HG02642 (cell line): ENCODE measurements around the gene VGLL2.
A peak's percentile ranks its signal among the peaks of the same experiment; 100 is the strongest.
"Not testable (repeated sequence)": the region's sequence is repeated elsewhere in the genome, so short reads cannot be mapped to it uniquely, and the experiment has no call there.

Experiments used
- ATAC-seq: cut with Tn5 transposase; IDR thresholded peaks from one replicate; pipeline ENCODE4 v1.9.1; 2021; ENCODE audit warnings: mild to moderate bottlenecking; ENCODE audit not compliant: unreplicated experiment, poor library complexity

The VGLL2 gene, protein sequence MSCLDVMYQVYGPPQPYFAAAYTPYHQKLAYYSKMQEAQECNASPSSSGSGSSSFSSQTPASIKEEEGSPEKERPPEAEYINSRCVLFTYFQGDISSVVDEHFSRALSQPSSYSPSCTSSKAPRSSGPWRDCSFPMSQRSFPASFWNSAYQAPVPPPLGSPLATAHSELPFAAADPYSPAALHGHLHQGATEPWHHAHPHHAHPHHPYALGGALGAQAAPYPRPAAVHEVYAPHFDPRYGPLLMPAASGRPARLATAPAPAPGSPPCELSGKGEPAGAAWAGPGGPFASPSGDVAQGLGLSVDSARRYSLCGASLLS

DNA sequence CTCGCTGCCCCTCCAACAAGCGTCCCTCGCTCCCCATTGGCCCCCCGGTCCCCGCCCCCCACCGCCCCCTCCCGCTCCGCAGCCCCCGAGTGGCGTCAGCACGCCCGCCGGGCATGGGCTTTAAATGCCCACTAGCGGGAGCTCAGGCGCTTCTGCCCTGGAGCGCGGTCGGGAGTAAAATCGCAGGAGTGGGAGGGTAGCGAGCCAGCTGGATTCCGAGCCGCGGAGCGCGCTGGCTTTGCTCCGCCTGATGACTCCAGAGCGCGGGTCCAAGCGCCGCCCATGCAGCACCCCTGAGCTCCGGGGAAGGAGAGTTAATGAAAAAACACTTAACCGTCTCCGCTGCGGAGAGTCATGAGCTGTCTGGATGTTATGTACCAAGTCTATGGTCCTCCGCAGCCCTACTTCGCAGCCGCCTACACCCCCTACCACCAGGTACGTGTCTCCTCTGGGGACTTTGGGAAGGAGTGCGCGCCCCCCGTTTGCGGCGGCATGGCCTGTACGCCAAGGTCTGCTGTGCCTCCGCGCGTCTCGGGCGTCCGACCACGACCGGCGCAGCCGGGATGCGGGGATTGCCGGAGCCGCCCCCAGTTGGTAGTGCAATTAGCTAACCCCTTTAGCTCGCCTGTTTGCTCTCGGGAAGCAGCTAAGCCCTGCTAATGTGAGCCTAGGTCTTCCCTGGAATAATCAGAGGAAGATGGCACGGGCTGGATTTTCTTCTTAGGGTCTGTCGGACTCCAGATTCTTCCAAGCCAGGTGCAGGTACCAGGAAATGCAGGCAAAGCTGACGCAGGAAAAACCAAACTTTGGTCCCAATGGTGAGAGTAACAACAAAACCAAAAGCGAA lies at the start of gene VGLL2:
Gene VGLL2 (plus strand): TSS at position 149 of the 847 bp plus-strand sequence. CDS start 206 bp downstream, at position 355.
- ATAC-seq, result peak; percentile 30

DNA sequence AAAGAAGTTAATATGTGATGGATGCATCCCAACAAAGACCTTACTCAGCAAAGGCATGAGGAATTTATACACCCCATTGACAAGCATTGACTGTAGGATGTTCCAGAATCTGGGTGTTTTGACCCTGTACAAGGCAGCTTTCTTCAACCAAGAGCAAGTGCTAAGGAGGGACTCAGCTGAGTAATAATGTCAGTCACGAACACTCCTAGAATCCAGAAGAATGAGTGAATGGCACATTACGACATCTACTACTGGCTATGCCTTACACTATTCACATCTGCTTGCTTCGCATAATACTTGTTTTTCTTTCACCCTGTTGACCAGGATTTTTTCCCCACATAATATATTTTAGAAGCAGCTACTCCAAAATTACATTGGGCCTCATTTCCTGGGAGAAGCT lies 42.5 kb upstream of the VGLL2 start:
- ATAC-seq, result no peak

DNA sequence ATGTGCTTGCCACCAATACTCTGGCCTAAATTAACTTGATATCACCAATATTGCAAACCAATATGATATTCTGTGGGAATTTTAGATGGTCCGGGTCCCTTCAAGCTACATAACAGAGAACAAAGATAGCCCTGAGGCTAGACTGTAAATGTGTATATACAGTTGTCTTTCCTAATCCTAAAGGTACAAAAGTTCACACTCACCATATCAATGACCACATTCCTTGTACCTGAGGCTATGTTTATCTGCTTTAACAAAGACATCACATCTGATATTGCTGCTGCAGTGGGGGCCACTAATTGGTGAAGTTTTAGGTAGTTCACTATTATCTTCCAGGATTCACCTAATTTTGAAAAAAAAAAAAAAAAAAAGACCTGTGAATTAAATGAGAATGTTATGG lies 38.6 kb upstream of the VGLL2 start:
- no peak for ATAC-seq

DNA sequence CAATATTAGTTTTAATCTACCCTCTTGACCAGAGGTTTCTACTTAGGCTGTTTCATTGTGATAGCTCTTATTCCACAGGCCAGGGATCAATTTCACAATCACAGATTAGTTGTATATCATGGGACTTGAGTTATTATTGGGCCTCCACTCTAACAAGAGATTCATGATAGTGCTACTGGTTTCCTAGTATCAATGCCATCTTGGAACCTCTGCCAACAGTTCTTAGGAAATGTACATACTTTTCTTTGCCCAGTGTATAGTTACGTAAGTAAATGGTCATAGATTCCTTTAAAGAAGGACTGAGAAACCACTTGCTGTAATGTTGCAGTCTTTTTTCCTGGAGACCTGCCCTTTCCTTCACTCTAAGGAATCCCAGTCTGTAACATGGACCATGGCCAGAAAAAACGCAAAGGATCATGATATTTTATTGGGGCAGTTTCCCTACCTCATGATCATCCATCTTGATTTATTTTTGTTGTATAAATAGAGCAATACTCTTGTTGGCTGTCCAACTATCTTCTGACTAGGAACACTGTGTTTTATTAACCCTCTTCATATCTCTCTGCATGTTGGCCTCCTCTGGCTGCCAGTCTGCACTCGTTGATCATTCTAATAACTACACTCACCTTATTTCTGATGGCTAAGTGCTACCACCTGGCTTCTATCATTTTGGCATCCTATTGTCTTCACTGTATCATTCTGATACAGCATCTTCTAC lies 38.0 kb upstream of the VGLL2 start:
- ATAC-seq, result no peak

DNA sequence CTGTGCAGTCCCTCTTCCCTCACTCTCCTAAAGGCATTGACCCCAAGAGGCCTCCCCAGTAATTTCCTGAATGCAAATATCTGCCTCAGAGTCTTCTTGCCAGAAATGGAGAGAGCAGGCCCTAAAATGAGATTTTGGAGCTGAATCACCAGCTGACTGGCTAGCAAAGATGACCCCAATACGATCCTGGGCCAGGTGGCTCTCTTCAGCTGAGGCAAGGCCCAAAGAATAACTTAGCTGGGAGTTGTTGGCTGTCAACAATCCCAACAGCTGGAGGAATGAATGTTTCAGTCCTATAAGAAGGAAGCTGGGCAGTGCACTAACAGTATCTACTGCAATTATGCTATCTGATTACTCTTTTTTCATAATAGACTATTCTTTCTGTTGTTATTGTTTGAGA lies 37.2 kb upstream of the VGLL2 start:
- no peak for ATAC-seq

DNA sequence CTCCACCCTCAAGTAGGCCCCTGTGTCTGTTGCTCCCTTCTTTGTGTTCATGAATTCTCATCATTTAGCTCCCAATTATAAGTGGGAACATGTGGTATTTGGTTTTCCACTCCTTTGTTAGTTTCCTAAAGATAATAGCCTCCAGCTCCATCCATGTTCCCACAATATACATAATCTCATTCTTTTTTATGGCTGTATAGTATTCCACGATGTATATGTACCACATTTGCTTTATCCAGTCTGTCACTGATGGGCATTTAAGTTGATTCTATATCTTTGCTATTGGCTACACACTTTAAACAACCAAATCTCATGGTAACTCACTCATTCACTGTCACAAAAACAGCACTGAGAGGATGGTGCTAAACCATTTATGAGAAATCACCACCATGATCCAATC lies 35.5 kb upstream of the VGLL2 start:
- ATAC-seq, result no peak

DNA sequence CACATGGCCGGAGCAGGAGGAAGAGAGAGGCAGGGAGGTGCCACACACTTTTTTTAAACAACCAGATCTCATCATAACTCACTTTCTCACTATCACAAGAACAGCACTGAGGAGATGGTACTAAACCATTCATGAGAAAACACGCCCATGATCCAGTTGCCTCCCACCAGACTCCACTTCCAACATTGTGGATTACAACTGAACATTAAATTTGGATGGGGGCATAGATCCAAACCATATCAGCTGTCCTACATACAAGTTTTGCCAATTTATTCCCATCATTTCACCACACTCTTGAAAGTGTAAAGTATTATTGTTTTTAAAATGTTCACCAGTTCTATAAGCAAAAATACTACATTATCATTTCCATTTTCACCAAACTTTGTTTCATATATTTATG lies 33.9 kb upstream of the VGLL2 start:
- ATAC-seq, result no peak

DNA sequence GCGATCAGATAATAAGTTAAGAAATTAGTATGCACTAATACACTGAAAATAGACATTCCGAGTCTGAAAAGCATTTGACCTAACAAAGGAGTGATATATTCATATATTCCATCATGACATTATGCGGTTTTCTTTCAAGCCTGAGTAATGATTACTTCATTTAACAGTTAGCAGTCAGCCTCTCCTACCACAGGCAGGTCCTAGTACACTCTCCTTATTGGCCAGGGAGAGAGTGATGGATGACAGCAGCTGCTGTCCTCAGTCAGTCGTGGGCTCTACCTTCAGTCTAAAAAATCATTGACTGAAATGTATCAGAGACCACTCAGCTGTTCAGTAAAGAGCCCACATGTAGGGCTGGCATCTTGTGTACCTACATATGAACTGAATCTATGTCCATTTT lies 33.2 kb upstream of the VGLL2 start:
- no peak for ATAC-seq

DNA sequence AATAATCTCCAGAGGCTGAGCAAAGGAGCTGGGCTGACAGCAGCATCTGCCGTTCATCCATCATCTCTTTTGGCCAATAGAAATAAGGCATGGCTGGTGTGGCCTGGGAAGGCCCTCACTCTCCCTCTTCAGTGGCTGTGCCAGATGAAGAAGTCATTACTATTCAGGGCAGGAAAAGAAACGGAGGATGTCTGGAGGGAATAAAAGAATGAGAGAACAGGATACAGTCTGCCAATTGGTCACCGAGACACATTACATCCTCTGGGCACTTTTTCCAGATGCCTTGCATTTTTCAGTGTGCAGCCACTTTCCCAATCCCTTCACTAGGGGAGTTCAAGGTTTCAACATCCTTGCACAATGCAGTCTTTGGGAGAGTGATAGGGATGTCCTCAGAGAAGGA lies 32.2 kb upstream of the VGLL2 start:
- ATAC-seq, result no peak

DNA sequence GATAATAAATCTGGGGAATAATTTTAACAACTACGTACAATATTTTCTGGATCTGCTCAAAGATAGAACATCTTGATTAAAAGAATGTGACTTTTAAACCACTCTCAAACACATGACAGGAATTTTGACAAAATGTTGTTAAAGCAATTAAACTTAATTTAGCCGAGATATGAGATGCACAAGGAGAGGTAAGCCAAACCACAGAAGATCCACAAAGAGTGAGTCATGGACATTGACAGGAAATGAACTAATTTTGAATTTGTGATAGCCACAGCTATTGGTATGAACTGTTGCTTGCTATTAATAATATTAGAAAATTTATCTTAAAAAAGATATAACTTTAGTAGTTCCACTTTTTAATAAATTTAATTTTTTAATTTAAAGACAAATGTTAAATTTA lies 27.8 kb upstream of the VGLL2 start:
- no peak for ATAC-seq

DNA sequence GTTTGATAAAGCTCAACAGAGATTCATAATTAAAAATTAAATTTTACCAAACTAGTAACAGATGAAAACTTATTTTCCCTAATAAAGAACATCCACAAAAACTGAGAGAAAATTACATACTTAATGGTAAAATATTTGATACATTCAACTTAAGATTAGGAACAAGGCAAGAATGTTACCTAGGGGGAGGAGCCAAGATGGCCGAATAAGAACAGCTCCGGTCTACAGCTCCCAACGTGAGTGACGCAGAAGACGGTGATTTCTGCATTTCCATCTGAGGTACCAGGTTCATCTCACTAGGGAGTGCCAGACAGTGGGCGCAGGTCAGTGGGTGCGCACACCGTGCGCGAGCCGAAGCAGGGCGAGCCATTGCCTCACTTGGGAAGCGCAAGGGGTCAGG lies 20.8 kb upstream of the VGLL2 start:
- ATAC-seq, result not testable (repeated sequence)

DNA sequence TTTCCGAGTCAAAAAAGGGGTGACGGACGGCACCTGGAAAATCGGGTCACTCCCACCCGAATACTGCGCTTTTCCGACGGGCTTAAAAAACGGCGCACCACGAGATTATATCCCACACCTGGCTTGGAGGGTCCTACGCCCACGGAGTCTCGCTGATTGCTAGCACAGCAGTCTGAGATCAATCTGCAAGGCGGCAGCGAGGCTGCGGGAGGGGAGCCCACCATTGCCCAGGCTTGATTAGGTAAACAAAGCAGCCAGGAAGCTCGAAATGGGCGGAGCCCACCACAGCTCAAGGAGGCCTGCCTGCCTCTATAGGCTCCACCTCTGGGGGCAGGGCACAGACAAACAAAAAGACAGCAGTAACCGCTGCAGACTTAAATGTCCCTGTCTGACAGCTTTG lies 20.4 kb upstream of the VGLL2 start:
- ATAC-seq, result not testable (repeated sequence)

DNA sequence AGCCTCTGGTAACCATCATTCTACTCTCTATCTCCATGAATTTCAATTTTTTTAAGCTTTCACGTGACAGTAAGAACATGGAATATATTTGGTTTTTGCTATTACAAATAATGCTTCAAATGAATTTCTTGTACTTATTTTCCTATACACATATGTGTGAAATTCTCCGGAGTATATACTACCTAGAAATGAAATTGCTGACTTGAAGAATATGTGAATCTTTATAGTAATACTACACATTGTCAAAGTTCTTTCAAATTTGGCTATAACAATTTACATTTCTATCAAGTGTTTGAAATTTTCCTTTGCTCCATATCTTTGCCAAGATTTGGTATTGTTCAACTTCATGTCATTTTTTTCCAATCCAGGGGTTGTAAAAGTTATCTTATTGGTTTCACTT lies 11.6 kb upstream of the VGLL2 start:
- no peak for ATAC-seq

DNA sequence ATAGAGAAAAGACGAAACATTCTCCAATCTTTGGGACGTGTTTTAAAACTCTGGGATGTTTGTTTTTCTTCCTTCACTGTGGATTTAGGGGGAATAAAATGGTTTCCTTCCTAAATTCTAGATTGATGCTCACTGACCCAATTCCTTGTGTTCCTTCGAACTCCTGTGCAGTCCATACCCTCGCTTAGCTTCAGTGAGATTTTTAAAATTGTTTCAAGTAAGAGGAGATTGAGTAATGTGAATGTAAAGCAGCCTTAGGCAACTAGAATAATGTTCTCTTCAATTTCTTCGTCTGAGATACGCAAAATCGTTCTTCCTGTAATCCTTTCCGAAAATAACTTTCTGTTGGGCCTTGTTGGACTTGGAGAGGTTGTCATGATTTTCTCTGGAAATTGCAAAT lies 2.6 kb upstream of the VGLL2 start:
- ATAC-seq, result no peak

DNA sequence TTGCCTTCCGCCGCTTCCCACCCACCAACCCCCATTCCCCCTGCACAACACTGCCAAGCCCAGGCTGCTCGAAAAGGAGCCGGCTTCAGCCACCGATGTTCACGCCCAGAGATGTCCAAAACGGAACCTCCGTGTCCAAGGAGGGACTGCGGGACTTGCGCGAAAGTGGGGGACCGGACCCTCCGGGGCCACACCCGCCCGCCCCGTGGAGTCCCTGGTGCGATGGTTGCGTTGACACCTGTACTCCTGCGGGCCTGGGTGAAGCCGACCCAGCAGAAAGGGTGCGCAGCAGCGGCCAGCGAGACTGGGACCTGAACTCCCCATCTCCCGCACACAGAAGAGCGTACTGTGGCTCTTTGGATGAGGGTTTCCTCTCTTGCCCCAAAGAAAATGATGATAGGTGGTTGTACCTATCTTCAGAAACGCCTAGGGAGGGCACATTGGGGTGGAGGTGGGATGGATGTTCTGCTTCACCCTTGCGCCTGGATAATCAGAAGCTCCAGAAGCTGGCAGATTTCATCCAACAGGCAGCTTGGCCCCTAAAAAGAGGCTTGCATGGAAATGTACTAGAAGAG lies 1.9 kb upstream of the VGLL2 start:
- ATAC-seq, result no peak

DNA sequence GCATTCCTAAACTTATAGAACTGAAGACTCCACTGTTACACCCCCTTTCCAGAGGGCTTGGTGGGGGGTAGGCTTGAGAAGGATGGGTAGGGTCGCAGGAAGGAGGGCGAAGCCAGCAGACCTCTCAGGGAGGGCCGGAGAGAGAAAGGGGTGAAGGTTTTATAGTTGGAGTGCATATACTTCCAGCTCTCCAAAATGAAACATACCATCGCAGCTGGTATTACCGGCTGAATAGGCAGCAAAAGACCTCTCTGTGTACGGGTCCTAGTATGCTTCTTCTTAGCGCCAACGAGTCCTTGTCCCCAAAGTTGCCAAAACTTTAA lies 1.0 kb upstream of the VGLL2 start:
- no peak for ATAC-seq

DNA sequence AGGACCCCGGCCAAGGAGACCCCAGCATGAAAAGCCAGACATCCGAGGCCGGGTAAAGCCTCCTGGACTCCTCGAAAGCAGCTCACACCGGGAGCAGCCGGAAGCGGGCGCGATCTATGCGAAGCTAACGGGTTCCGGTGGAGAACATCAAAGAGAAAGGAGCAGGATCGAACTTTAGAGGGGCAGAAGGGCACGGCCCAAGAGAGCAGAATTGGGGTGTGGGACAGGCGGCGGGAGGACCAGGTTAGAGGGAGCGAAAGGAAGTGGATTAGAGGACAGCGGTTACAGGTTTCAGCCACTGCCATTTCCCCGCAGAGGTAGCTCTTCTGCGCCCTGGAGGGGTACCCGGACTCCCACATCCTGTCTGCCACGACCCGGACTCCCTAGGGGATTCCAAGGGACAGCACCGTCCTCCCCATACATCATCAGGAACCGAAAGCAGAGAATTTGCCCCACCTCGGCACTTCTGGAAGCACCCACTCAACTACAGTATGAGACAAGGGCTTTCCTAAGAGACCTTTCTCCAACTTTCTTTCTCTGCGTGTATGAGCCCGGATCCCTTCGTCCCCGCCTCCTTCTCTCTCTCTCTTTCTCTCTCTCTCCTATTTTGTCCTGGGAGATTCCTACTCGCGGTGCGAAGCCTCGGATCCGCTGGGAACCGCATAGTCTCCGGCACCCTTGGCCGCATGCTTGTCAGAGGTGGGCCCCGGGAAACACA lies 507 bp upstream of the VGLL2 start:
- peak; percentile 59 for ATAC-seq

DNA sequence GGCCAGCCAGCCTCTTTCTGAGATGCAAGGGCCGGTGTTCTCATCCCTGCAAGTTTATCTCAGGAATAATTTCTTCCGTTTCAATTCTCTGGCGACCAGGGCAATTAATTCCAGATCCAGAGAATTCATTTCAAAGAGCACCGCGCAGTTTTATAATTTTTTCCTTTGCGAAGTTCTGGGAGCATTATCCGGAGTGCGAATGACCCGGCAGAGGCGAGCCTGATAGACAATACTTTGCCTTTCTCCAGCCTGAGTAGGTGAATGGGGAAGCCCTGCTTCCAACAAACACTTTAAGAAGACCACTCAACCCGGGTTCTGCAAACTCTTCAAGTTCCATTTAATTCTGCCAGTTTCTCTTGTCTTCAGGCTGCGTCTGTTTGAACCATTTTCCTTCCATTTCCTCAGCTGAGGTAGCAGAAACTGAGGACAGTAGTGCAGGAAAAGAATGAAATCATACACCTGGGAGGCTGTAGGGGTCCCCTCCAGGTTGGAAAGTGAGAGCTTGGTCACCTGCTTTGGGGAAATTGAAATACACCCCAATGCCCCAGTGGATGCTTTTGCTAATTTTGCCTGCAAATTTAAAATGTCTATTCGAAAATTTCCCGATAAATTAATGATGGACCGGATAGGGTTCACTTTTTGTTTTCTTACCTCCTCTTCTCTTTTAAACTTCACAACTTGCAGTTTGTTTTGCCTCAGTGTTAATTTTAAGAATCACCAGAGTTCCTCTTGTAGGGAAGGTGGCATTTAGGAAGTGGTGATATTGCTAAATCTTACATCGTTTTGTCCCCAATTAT lies 1.1 kb downstream of the VGLL2 start:
- no peak for ATAC-seq

DNA sequence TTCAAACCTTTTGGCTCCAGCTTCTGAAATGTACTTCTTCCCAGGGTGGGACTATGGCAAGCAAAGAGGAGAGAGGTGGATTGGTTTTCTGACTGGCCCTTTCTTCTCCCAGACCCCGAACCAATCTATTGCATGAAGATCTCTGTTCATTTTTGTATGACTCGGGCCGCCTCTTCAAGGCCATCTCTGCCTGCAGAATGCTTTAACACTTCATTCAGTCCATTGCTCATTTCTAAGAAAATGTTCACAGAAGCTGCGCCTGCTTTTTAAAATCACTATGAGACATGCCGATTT lies 1.6 kb downstream of the VGLL2 start:
- ATAC-seq, result no peak
